PFSK-1 (cell line): ENCODE results near the gene SHTN1.

ENCODE experiments used
- FOXP2 ChIP-seq: optimal IDR thresholded peaks from 2 replicates; pipeline ENCODE3; 2011; ENCODE audit warnings: borderline replicate concordance, control low read depth, inconsistent platforms; ENCODE audit not compliant: insufficient read depth; ENCODE audit errors: extremely low read length, extremely low read depth
- POLR2AphosphoS5 ChIP-seq: IDR thresholded peaks from 2 replicates; pipeline ENCODE4 v1.6.1; 2012; ENCODE audit warnings: low read depth, mild to moderate bottlenecking, control low read depth, low read length, moderate library complexity
- SIN3A ChIP-seq: IDR thresholded peaks from 2 replicates; pipeline ENCODE4 v1.6.1; 2012; ENCODE audit warnings: mild to moderate bottlenecking, low read length, moderate library complexity, borderline replicate concordance; ENCODE audit not compliant: insufficient read depth
- TAF1 ChIP-seq: IDR thresholded peaks from 2 replicates; pipeline ENCODE4 v1.6.1; 2012; ENCODE audit warnings: low read length, control low read depth, borderline replicate concordance; ENCODE audit not compliant: insufficient read depth
- TF ChIP-seq, protein P1 (sequence below), 2 experiments: IDR thresholded peaks; 2 replicates each; pipeline versions ENCODE4 v1.6.1 to v1.8.0; 2011 to 2012; ENCODE audit warnings: low read depth in 2 of 2, low read length in 2 of 2, control low read depth in 1 of 2, inconsistent platforms in 1 of 2, mild to moderate bottlenecking in 1 of 2, moderate library complexity in 1 of 2; ENCODE audit not compliant: insufficient read depth in 1 of 2

The SHTN1 gene

DNA sequence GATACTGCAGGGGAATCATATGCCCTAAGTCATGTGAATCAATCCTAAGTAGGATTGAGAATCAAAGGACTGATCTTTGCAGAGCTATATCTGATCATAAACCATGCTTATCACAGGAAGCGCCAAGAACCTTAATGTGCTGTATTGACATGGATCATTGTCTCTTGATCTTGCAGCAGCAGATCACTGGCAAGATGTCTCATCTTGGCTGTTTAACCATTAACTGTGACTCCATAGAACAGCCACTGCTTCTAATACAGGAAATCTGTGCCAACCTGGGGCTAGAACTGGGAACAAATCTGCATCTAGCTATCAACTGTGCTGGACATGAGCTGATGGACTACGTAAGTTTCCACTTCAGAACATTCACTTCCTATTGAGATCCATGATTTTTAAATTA lies 134.0 kb downstream of the SHTN1 start:
- TF ChIP-seq, protein P1, sequence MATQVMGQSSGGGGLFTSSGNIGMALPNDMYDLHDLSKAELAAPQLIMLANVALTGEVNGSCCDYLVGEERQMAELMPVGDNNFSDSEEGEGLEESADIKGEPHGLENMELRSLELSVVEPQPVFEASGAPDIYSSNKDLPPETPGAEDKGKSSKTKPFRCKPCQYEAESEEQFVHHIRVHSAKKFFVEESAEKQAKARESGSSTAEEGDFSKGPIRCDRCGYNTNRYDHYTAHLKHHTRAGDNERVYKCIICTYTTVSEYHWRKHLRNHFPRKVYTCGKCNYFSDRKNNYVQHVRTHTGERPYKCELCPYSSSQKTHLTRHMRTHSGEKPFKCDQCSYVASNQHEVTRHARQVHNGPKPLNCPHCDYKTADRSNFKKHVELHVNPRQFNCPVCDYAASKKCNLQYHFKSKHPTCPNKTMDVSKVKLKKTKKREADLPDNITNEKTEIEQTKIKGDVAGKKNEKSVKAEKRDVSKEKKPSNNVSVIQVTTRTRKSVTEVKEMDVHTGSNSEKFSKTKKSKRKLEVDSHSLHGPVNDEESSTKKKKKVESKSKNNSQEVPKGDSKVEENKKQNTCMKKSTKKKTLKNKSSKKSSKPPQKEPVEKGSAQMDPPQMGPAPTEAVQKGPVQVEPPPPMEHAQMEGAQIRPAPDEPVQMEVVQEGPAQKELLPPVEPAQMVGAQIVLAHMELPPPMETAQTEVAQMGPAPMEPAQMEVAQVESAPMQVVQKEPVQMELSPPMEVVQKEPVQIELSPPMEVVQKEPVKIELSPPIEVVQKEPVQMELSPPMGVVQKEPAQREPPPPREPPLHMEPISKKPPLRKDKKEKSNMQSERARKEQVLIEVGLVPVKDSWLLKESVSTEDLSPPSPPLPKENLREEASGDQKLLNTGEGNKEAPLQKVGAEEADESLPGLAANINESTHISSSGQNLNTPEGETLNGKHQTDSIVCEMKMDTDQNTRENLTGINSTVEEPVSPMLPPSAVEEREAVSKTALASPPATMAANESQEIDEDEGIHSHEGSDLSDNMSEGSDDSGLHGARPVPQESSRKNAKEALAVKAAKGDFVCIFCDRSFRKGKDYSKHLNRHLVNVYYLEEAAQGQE (IDR thresholded peaks at IDR 0.05; ENCODE audit: insufficient read depth in 1 of 2, low read depth in 2 of 2, low read length in 2 of 2) = no peak
- TF ChIP-seq FOXP2 = no peak
- TF ChIP-seq POLR2AphosphoS5 = no peak
- no peak for TF ChIP-seq TAF1
- no peak for TF ChIP-seq SIN3A

DNA sequence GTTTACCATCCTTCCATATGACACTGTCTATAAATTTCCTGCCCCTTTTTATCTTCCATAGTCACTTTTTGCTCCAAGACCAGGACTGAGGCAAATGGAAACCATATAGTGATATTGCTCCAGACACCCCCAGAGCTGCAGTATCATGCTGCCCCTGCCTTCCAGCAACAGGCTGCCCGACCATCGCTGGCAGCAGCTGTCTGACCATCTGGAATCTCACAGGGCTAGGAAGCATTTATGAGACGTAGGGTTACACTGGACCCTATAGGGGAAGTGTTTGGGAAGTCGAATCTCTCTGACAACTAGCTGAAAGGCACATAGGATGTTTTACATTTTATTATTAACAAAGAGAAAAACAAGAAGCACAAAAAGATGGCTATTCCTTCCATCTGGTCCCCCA lies 136.3 kb downstream of the SHTN1 start:
- TF ChIP-seq POLR2AphosphoS5 = no peak
- no peak for TF ChIP-seq SIN3A
- TF ChIP-seq TAF1 = no peak
- TF ChIP-seq FOXP2 = no peak
- TF ChIP-seq, protein P1 (IDR thresholded peaks at IDR 0.05; ENCODE audit: insufficient read depth in 1 of 2, low read depth in 2 of 2, low read length in 2 of 2) = no peak

DNA sequence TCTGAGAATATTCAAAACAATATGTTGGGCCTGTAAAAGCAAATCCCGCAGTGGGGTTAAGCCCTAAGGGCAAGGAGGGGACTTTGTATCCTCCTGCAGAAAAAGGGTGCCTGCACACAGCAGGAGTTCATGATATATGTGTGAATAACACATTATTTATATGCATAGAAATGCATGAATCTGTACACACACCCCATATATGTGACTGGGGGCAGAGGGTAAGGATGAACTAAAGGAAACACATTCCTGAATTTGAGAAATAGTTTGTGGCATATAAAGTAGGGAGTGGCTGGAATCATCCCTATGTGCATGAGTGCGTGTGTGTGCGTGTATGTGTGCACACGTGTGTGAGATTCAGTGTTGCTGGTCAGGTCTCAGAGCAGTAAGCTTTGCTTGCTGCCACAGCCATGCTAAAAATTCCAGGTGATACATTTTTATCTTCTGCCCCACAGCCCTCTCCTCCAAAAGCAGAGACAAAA lies 136.8 kb downstream of the SHTN1 start:
- TF ChIP-seq TAF1 (no peak), SIN3A (no peak), POLR2AphosphoS5 (no peak), FOXP2 (no peak)
- TF ChIP-seq, protein P1 (IDR thresholded peaks at IDR 0.05; ENCODE audit: insufficient read depth in 1 of 2, low read depth in 2 of 2, low read length in 2 of 2) = no peak

DNA sequence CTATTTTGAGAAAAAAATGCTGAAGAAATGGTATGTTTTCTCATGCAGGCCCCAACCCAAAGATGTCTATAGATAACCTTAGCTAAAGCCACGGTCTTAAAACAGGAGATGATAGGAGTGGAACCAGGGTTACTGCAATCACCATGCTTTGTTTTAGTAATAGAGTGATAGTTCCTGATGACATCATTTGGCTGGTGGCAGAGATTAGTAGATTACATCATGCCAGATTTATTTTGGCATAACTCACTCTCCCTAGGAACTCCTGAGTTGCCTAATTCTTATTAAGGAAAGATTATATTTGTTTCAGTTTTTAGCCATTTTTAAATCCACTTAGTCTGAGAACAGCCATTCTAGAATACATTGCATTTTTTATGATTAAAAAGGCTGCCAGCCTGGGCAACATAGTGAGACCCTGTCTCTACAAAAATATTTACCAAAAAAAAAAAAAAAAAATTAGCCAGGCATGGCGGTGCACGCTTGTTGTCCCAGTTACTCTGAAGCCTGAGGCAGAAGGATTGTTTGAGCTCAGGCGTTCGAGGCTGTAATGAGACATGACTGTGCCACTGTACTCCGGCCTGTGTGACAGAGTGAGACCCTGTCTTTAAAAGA lies 137.9 kb downstream of the SHTN1 start:
- no peak for TF ChIP-seq SIN3A
- no peak for TF ChIP-seq FOXP2
- no peak for TF ChIP-seq POLR2AphosphoS5
- no peak for TF ChIP-seq TAF1
- TF ChIP-seq, protein P1 (IDR thresholded peaks at IDR 0.05; ENCODE audit: insufficient read depth in 1 of 2, low read depth in 2 of 2, low read length in 2 of 2) = no peak

DNA sequence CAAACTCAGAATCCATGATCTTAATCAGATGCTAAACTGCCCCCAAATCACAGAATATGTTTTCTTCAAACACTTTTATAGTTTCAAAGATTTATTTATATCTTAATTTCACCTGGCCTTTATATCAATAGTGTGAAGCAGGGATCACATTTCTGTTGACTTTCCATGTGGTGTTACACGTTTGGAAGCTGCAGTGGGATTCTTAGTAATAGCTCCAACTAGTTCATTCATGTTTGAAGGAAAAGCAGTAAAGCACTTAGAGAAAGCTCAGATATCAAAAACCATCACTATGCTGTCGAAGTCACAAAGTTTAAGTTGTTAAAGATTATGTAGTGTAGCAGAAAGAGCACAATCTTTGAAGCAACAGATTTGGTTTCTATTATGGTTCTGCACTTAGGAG lies 138.9 kb downstream of the SHTN1 start:
- TF ChIP-seq POLR2AphosphoS5 = no peak
